Stimulated activated CD8-positive, alpha-beta memory T cell treated with anti-CD3 and anti-CD28 coated beads, Interleukin-7, amount 100 ng/mL, for 1 hour (primary cell): Measurements from ENCODE around the gene VSIG8.

Experiments used
- DNase-seq, 2 donors: peaks; one replicate each; pipeline ENCODE4 v3.0.0-alpha.2; 2020; ENCODE audit warnings: low read depth in 2 of 2

The VSIG8 gene

DNA sequence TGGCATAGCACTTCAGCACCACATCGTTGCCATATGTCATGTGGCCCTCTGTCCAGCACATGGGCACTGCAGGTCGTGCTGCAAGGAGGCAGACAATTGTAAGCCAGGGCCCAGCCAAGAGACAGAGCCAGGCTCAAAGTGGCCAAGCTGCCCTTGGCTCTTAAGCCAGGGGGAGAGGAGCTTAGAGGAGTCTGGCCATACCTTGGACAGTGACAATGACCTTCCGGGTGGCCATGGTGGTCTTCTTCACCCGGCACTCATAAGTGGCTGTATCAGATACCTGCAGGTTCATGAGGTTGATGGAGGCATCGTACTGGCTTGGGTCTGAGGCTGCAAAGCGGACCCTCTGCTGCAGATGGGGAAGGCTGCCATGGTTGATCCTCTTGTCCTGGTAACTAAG is 4.6 kb downstream of the VSIG8 start:
- no peak for DNase-seq

DNA sequence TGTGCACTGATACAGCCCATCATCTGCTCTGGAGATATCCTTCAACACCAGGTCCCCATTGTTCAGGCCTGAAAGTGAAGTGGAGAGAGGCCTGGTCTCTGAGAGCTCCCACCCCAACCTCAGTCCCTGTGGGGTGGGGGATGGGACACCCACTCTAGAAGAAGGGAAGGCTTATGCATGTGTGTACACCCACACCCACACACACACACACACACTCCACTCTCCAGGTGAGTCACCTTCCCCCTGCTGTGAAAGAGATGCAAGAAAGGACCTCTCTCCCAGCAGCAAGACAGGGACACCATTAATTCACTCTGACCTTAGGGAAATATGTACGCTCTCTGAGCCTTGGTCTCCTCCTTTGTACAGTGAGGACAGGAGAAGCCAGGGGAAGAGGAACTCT is 5.9 kb downstream of the VSIG8 start:
- no peak for DNase-seq

GRCh38 chr1:159855709-159856108 is 6.7 kb downstream of the VSIG8 start:
- no peak for DNase-seq

- DNase-seq = peak; percentile 47 to 48
These were observed 7.7 kb downstream of the VSIG8 start for GRCh38 chr1:159854693-159855192.

- no peak for DNase-seq
These were observed 8.3 kb downstream of the VSIG8 start for GRCh38 chr1:159854116-159854692.

- no peak for DNase-seq
These were observed 8.9 kb downstream of the VSIG8 start for GRCh38 chr1:159853417-159854115.

DNA sequence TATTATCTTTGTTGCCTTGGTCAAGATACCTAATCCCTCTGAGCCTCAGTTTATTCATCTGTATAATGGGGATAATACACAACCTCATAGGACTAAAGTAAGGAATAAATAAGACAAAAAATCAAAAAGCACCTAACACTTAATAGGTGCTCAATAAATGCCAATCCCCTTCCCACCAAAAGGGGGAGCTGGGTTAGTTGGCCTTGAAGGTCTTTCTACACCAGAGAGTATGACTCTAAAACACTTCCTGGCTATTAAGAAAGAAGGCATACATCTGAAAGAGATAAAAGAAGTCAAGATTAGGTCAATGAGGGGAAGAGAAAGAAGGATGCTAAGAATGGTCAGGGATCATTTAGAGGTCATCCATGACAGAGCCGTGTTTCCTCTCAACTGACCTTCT is 11.1 kb downstream of the VSIG8 start:
- DNase-seq = no peak

- DNase-seq = no peak
These were observed 12.7 kb downstream of the VSIG8 start for GRCh38 chr1:159849626-159850366.

DNA sequence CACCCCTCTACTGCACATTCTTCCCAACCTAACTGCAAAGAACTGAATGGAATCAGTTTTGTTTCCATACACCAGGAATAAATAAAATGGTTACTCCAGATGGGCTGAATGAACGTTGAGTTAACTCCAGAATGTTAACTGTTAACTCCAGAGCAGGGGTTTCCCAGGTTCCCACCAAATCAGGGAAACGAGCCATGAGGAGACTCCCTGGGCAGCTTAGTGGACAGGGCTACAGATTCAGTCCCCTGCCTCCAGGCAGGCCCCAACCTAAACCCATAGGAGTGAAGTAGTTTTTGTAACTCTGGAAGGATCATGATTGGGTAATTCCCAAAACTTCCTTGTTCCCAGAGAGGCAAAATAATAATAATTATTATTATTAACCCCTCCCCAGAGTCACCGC is 14.1 kb downstream of the VSIG8 start:
- no peak for DNase-seq

DNA sequence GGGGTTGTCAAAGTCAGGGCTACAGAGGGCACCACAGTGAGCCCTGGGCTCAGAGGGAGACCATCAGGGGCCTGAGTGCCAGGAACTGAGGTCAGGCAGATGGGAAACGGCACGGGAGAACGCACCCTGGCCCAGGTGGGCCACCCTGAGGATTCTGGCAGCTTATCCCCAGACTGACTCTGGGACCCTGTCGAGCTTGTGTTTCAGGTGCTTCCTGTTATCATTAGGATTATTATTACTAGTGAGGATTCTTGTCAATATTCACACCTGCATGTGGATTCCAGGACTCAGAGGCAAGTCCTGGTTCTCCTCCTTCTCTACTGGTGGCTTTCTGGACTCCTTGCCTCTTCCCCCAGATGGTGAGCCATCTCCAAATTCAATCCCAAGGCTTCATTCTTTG is 15.2 kb downstream of the VSIG8 start:
- DNase-seq = no peak

DNA sequence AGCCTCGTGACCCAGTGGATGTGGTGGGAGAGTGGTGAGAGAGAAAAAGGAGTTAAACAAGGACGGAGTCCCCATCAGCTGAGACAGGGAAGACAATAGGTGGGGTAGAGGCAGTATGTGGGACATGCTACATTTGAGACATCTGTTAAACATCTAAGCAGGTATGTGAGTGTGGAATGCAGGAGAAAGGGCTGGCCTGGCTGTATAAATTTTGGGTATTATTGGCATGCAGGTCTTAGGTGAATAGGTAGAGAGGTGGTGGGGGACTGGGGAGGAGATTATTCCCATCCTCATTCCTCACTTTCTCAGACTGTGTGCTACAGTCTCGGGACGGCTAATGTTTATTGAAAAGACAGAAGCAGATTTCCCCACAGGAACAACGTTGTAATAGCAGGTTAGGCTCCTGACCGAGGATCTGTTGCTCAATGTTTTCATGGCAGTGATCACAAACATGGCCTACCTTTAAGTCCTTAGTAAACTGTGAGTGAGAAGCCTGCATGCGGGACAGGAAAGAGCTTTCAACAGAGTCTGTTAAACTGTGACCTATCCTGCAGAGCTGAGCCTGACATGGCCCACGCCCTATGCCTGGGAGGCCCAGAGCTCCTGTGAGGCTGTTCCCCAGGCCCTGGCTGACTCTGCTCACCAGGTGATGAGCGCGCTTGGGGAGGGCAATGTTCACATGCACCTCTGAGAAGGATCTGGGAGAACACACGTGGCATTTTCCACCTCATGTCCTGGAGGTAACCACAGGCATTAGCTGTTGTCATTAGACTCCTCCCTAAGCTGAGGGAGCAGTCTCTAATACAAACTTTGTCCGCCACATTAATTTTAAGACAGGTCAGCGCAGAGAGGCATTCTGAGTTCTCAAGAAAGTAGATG is 16.5 kb downstream of the VSIG8 start:
- DNase-seq = no peak

DNA sequence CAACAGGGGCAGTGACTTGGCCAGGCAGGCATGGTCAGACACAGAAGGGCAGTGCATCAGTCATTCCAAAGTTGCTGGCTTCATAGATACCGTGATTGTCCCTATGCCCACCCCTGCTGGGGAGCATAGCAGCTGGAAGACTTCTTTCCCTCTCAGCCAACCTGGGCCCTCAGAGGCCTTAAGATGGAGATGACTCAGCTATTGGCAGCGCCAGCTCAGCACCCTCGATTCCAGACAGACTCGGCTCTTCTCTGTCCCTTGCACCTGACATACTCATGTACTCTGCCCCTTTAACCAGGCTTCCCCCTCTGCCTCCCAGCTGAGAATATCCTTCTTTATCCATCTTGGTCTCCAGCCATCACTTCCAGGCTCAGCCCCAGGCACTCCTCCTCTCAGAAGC is 19.0 kb downstream of the VSIG8 start:
- DNase-seq = no peak

DNA sequence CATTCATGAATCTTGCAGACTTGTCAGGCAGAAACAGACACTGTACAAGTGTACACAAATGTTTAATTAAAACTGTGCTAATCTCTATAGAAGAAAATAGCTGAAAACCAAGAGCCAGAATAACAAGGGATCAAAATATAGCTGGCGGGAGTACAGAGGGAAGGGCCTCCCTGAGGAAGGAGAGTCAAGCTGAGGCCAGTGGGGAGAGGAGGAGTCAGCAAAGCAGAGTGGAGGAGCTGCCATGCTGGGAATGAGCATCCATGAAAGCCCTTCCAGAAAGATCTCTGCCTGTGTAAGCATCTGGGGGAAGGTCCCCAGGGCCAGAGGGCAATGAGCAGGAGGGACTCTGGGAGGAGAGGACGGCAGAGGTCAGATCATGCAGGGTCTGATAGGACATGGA is 20.7 kb downstream of the VSIG8 start:
- DNase-seq = no peak

- DNase-seq = no peak
These were observed 23.2 kb downstream of the VSIG8 start for GRCh38 chr1:159839116-159839849.

DNA sequence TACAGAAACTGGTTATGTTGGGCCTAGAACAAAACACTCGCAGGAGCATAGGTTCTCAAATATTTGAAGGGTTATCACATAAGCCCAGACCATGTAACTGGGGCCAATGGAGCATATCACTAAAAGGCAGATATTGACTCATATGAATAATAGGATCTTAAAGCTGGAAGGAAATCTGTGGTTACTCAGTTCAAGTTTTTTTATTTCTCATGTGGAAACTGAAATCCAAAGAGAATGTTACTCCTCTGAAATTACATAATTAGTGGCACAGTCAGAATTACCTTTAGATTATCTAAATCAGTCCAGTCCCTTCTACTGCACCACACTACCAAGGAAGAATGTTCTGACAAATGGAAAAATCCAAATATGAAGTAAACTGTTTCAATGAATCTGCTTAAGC is 23.7 kb downstream of the VSIG8 start:
- DNase-seq = no peak

DNA sequence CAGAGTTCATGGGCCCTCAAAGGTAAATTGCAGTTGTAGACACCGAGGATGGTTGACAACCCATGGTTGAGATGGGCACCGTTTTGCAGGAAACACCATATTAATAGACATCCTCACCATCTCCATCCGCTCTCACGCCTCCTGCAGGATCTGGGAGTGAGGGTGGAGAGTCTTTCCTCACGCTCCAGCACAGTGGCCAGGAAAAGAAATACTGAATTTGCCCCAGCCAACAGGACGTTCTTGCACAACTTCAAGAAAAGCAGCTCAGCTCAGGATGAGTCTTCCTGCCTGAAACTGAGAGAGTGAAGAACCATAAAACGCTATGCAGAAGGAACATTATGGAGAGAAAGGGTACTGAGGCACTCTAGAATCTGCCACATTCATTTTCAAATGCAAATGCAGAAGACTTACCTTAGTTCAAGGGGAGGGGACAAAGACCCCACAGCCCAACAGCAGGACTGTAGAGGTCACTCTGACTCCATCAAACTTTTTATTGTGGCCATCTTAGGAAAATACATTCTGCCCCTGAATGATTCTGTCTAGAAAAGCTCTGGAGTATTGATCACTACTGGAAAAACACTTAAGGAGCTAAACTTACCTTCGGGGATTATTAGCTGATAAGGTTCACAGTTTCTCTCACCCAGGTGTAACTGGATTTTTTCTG is 26.5 kb downstream of the VSIG8 start:
- no peak for DNase-seq

GRCh38 chr1:159835356-159835755 is 27.1 kb downstream of the VSIG8 start:
- no peak for DNase-seq

DNA sequence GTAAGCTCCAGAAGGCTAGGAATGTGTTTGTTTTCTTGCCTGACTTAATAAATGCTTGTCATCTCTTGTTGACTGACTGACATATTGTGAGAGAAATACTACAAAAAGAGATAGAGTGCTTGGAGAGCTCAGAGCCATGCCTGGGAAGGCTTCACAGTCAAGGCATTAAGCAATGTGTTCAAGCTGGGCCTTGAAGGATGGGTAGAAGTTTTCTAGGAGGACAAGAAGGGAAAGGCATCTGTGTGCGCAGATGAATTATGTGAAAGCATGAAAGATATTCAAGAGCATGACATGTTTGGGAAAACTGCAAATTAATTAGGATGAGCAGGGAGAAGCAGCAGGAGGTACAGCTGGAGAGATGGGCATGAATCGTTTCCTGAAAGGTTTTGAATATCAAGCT is 30.1 kb downstream of the VSIG8 start:
- no peak for DNase-seq

DNA sequence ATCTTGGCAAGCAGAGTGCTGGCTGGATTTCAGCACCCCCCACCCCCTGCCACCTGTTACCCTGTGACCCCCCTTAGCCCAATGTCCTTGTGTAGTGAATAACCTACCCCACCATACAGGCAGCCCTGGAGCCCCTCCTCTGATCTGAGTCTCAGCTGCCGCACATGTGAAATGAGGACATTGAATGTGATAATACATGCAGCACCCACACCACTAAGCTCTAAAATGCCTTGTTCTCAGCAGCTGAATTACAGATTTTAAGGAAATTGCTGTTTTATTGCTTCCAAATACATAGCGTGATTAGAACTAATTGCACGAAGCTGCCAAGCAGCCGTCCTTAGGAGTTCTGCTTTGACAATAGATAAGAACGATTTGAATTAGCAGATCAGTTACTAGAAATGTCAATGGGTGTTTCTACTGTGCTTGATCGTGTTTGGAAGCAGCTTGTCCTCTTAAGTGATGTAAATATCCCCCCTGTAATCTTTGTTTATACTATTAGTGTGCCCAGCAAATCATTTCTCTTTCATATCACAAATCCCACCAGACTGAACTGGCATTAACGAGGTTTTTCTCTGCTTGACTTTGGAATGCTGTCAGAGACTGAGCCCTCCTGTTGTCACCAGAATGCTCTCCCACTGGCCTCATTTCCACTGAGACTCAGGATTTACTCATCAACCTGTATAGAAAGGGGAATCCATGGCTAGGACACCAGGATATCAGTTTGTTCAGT is 30.9 kb downstream of the VSIG8 start:
- DNase-seq = no peak

GRCh38 chr1:159830722-159831121 is 31.7 kb downstream of the VSIG8 start:
- no peak for DNase-seq
